Panc1 (cell line): ENCODE data around the gene ZNF362. TPM values are rescaled to one million over a fixed set of nuclear protein-coding genes. Genes with fewer than 3 reads are reported as not detected.

Experiments used
- ATAC-seq: fragments of 200-7000 bp; cut with Tn5 transposase; 2 replicates; pipeline ENCODE4 v1.9.1; 2020; ENCODE audit warnings: mild to moderate bottlenecking, moderate library complexity
- BruUV-seq: library from RNA; stranded (reverse); fragments of 400-500 nt; replicated peaks from 2 replicates; lab custom pipeline; 2021; lab: Mats Ljungman, UMichigan
- CTCF ChIA-PET: fragments of 300-600 bp; sonication (Branson Sonifier 250); formaldehyde crosslinking; loops from one replicate; lab custom pipeline; 2022; ENCODE audit warnings: antibody characterized with exemption; lab: Charles Lee
- POLR2A ChIA-PET: fragments of 300-600 bp; sonication (Branson Sonifier 250); formaldehyde crosslinking; loops from one replicate; lab custom pipeline; 2022; ENCODE audit warnings: antibody characterized with exemption; lab: Charles Lee
- DNase-seq: peaks from one replicate; pipeline ENCODE4 v3.0.0-alpha.2; 2010; ENCODE audit warnings: low read depth, low spot score
- H3K27ac ChIP-seq: 2 replicates; pipeline ENCODE4 v1.5.1; 2011; ENCODE audit warnings: mild to moderate bottlenecking, low read length, inconsistent platforms
- H3K27me3 ChIP-seq: fragments of 200-500 bp; sonication (Bioruptor generic); 2 replicates; pipeline ENCODE4 v1.6.0; 2014; ENCODE audit warnings: low read length, inconsistent platforms; ENCODE audit not compliant: control insufficient read depth, insufficient read depth
- H3K36me3 ChIP-seq: fragments of 200-500 bp; sonication (Bioruptor generic); 2 replicates; pipeline ENCODE4 v1.5.1; 2014; ENCODE audit warnings: inconsistent platforms, mild to moderate bottlenecking, low read length, moderate library complexity; ENCODE audit not compliant: control insufficient read depth, insufficient read depth
- H3K4me1 ChIP-seq: 2 replicates; pipeline ENCODE4 v1.5.1; 2011; ENCODE audit warnings: inconsistent platforms, mild to moderate bottlenecking, low read length, moderate library complexity; ENCODE audit not compliant: control insufficient read depth, insufficient read depth
- H3K4me3 ChIP-seq, 2 experiments: 2 replicates each; pipeline ENCODE4 v1.5.1; 2011 to 2012; ENCODE audit warnings: low read depth in 2 of 2, low read length in 2 of 2, mild to moderate bottlenecking in 2 of 2, inconsistent platforms in 1 of 2, moderate library complexity in 1 of 2
- H3K9me3 ChIP-seq: fragments of 200-500 bp; sonication (Bioruptor generic); 2 replicates; pipeline ENCODE4 v1.5.1; 2014; ENCODE audit warnings: low read depth, mild to moderate bottlenecking, inconsistent platforms, low read length, moderate library complexity; ENCODE audit not compliant: control insufficient read depth, insufficient read depth
- CTCF ChIP-seq: fragments of 450-650 bp; IDR thresholded peaks from 2 replicates; pipeline ENCODE4 v1.5.1; 2017; ENCODE audit warnings: mild to moderate bottlenecking
- POLR2AphosphoS5 ChIP-seq: IDR thresholded peaks from 2 replicates; pipeline ENCODE4 v1.6.1; 2012; ENCODE audit warnings: mild to moderate bottlenecking, low read depth, low read length, moderate library complexity
- REST ChIP-seq, 2 experiments: IDR thresholded peaks; 2 replicates each; pipeline ENCODE4 v1.6.1; 2011 to 2012; ENCODE audit warnings: low read depth in 2 of 2, control low read depth in 1 of 2, low read length in 1 of 2, mild to moderate bottlenecking in 1 of 2, moderate library complexity in 1 of 2; ENCODE audit not compliant: insufficient read depth in 1 of 2
- TCF7L2 ChIP-seq: IDR thresholded peaks from 2 replicates; pipeline ENCODE4 v1.6.1; 2011; ENCODE audit warnings: mild to moderate bottlenecking, low read depth, low read length, inconsistent platforms
- in situ Hi-C: cut with HindIII; loops from 2 replicates; pipeline ENCODE4 v1.10.0; 2016; ENCODE audit warnings: low sequenced_read_pairs, low pct_unique_long_range_greater_than_20kb
- intact Hi-C: fragments of 100-400 bp; cut with micrococcal nuclease; formaldehyde crosslinking; loops from one replicate; pipeline ENCODE4 v1.10.0; 2022; ENCODE audit not compliant: unreplicated experiment
- total RNA-seq: library from RNA; stranded (reverse); gene quantifications from one replicate; pipeline ENCODE4 v1.2.1, GENCODE V29; 2021; ENCODE audit not compliant: unreplicated experiment

ZNF362 gene
- total RNA-seq, 1 experiment from 2014 or later: 17.5 TPM

GRCh38 chr1:33338048-33338439, 81.8 kb downstream of the ZNF362 start:
- Histone ChIP-seq H3K36me3 (peaks cover 9% of the 10 kb centered on the region), H3K27ac (peak overlapping the region; percentile 93), H3K27me3 (no peaks in the 10 kb centered on the region), H3K4me1 (peaks cover 90% of the 10 kb centered on the region), H3K9me3 (no peaks in the 10 kb centered on the region), H3K4me3 (no peak overlapping the region)
- TF ChIP-seq CTCF: no peak
- no peak for TF ChIP-seq POLR2AphosphoS5
- TF ChIP-seq TCF7L2: 0 out of 2 replicates have a peak, but pooled peaks have one; percentile 19
- TF ChIP-seq REST (IDR thresholded peaks at IDR 0.05; ENCODE audit: insufficient read depth in 1 of 2, low read depth in 2 of 2, low read length in 1 of 2): no peak
- ATAC-seq: no peak
- POLR2A ChIA-PET: no interaction called here
- CTCF ChIA-PET: interaction anchor here (0.6 kb wide), 1 partner anchor 12 kb away, joined by 5 read pairs; no protein-coding TSS in a partner anchor
- DNase-seq: no peak
- intact Hi-C loops: no loop called here
- in situ Hi-C loops: no loop called here
- BruUV-seq: no TSS peak

GRCh38 chr1:33338440-33339211, 82.3 kb downstream of the ZNF362 start:
- H3K36me3 ChIP-seq: peaks cover 7% of the 10 kb centered on the region
- no peaks in the 10 kb centered on the region for H3K9me3 ChIP-seq
- in situ Hi-C loops: no loop called here
- BruUV-seq: no TSS peak
- peak overlapping the region; percentile 93 for H3K27ac ChIP-seq
- intact Hi-C loops: no loop called here
- peaks cover 91% of the 10 kb centered on the region for H3K4me1 ChIP-seq
- no peak for TF ChIP-seq TCF7L2
- 0 out of 2 replicates have a peak, but pooled peaks have one; percentile 23 for TF ChIP-seq POLR2AphosphoS5
- peak overlapping the region in 1 of 2 experiments; percentile 8; a peak in 1 of 4 replicates for H3K4me3 ChIP-seq
- ATAC-seq: no peak
- ChIA-PET CTCF (interaction anchor here (0.6 to 1.1 kb wide), 2 partner anchors 11 to 43 kb away, joined by 4 to 5 read pairs; no protein-coding TSS in a partner anchor), POLR2A (no interaction called here)
- H3K27me3 ChIP-seq: no peaks in the 10 kb centered on the region
- DNase-seq: no peak

- Histone ChIP-seq H3K9me3 (no peaks in the 10 kb centered on the region), H3K4me3 (0 out of 4 replicates have a peak overlapping the region, but pooled peaks of 1 of the 2 experiments have one; percentile 8), H3K36me3 (peaks cover 2% of the 10 kb centered on the region; the same call in 1 of the 2 replicates), H3K4me1 (peaks cover 93% of the 10 kb centered on the region), H3K27ac (peak overlapping the region; percentile 93), H3K27me3 (no peaks in the 10 kb centered on the region)
- in situ Hi-C loops (no loop called here), intact Hi-C loops (no loop called here)
- CTCF ChIA-PET: interaction anchor here (1.1 kb wide), 1 partner anchor 44 kb away, joined by 4 read pairs; no protein-coding TSS in a partner anchor
- BruUV-seq: no TSS peak
- POLR2A ChIA-PET: no interaction called here
- ATAC-seq (no peak), DNase-seq (no peak)
- peak; percentile 47 for TF ChIP-seq CTCF
- no peak for TF ChIP-seq REST (IDR thresholded peaks at IDR 0.05; ENCODE audit: insufficient read depth in 1 of 2, low read depth in 2 of 2, low read length in 1 of 2)
- no peak for TF ChIP-seq TCF7L2
Observed at GRCh38 chr1:33339413-33339812, 83.1 kb downstream of the ZNF362 start.
